A673 (cell line): ENCODE data around the gene ADCY3. TPM values are rescaled to one million over a fixed set of nuclear protein-coding genes. Genes with fewer than 3 reads are reported as not detected.

Source experiments
- BruUV-seq: library from RNA; stranded (reverse); fragments of 400-500 nt; replicated peaks from 2 replicates; lab custom pipeline; 2021; lab: Mats Ljungman, UMichigan
- CTCF ChIA-PET: fragments of 300-600 bp; sonication (Branson Sonifier 250); formaldehyde crosslinking; loops from one replicate; lab custom pipeline; 2022; ENCODE audit warnings: antibody characterized with exemption; lab: Charles Lee
- POLR2A ChIA-PET: fragments of 300-600 bp; sonication (Branson Sonifier 250); formaldehyde crosslinking; loops from one replicate; lab custom pipeline; 2022; ENCODE audit warnings: antibody characterized with exemption; ENCODE audit not compliant: low non-redundant PET; lab: Charles Lee
- DNase-seq: peaks from one replicate; pipeline ENCODE4 v3.0.0-alpha.2; 2015; ENCODE audit warnings: low spot score
- H3K27ac ChIP-seq: fragments of 200-600 bp; sonication (generic); 2 replicates; pipeline ENCODE4 v1.5.1; 2016; ENCODE audit warnings: mixed run types, low read depth, mild to moderate bottlenecking, mixed read lengths, antibody characterized with exemption, low read length; ENCODE audit not compliant: poor library complexity, severe bottlenecking
- H3K27me3 ChIP-seq: fragments of 200-600 bp; sonication (generic); replicated peaks from 2 replicates; pipeline ENCODE4 v1.6.1; 2017; ENCODE audit warnings: mixed run types, low read depth, mild to moderate bottlenecking, mixed read lengths, antibody characterized with exemption, low read length; ENCODE audit not compliant: insufficient read depth, poor library complexity
- H3K36me3 ChIP-seq: fragments of 200-600 bp; sonication (generic); 2 replicates; pipeline ENCODE4 v1.6.1; 2016; ENCODE audit warnings: mixed run types, mild to moderate bottlenecking, mixed read lengths, antibody characterized with exemption, low read length; ENCODE audit not compliant: insufficient read depth, poor library complexity, severe bottlenecking
- H3K4me1 ChIP-seq: fragments of 200-600 bp; sonication (generic); 2 replicates; pipeline ENCODE4 v1.6.1; 2017; ENCODE audit warnings: mixed run types, mild to moderate bottlenecking, mixed read lengths, antibody characterized with exemption, low read length; ENCODE audit not compliant: insufficient read depth, poor library complexity, severe bottlenecking
- H3K4me3 ChIP-seq: fragments of 200-600 bp; sonication (generic); 2 replicates; pipeline ENCODE4 v1.5.1; 2016; ENCODE audit warnings: low read depth, mixed run types, mild to moderate bottlenecking, mixed read lengths, low read length; ENCODE audit not compliant: poor library complexity, severe bottlenecking
- H3K9me3 ChIP-seq: fragments of 200-600 bp; sonication (generic); 2 replicates; pipeline ENCODE4 v1.6.1; 2016; ENCODE audit warnings: mixed run types, low read depth, mild to moderate bottlenecking, mixed read lengths, antibody characterized with exemption, low read length; ENCODE audit not compliant: poor library complexity, severe bottlenecking
- EZH2 ChIP-seq: fragments of 200-600 bp; sonication (generic); IDR thresholded peaks from 2 replicates; pipeline ENCODE4 v1.6.1; 2017; ENCODE audit warnings: borderline replicate concordance, low read depth, mild to moderate bottlenecking, mixed read lengths, antibody characterized with exemption, low read length; ENCODE audit not compliant: poor library complexity, severe bottlenecking
- intact Hi-C: fragments of 100-400 bp; cut with micrococcal nuclease; formaldehyde crosslinking; loops from one replicate; pipeline ENCODE4 v1.10.0; 2022; ENCODE audit not compliant: unreplicated experiment
- total RNA-seq: library from RNA; stranded (reverse); gene quantifications from 2 replicates; pipeline ENCODE4 v1.2.3, GENCODE V29; 2021
- TF ChIP-seq, protein P1 (sequence below): fragments of 300-800, 200-600 bp; sonication (generic); conservative IDR thresholded peaks from 2 replicates; pipeline ENCODE4 v1.5.1; 2017; ENCODE audit warnings: low read depth, mild to moderate bottlenecking, antibody characterized with exemption, low read length, moderate library complexity, mixed read lengths

ADCY3 gene
- total RNA-seq, 1 experiment from 2014 or later = 42.2 TPM

DNA sequence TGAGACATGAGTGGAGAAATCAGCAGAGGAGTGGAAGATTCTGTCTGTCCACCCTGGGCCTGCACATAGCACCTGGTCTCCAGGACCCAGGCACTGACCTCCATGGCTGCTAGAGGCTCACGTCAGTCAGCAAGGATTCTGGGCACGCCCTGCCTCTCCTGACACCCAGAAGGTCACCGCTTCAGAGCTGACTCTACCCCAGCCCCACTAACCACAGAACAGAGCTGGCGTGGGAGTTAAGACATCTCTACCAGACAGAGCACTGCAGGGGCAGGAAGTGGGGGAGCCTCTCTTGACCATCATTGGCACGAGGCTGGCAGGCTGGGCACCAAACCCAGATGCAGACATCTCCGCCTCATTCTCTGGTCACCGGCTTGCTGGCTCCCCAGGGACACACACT, 3.0 kb downstream of the ADCY3 start:
- no peak for DNase-seq
- CTCF ChIA-PET = no interaction called here
- Histone ChIP-seq H3K4me3 (no peak overlapping the region), H3K27me3 (no peaks in the 10 kb centered on the region), H3K27ac (no peak overlapping the region), H3K9me3 (no peaks in the 10 kb centered on the region), H3K4me1 (peaks cover 9% of the 10 kb centered on the region), H3K36me3 (no peaks in the 10 kb centered on the region)
- BruUV-seq = no TSS peak
- intact Hi-C loops = no loop called here
- POLR2A ChIA-PET = no interaction called here
- TF ChIP-seq, protein P1, sequence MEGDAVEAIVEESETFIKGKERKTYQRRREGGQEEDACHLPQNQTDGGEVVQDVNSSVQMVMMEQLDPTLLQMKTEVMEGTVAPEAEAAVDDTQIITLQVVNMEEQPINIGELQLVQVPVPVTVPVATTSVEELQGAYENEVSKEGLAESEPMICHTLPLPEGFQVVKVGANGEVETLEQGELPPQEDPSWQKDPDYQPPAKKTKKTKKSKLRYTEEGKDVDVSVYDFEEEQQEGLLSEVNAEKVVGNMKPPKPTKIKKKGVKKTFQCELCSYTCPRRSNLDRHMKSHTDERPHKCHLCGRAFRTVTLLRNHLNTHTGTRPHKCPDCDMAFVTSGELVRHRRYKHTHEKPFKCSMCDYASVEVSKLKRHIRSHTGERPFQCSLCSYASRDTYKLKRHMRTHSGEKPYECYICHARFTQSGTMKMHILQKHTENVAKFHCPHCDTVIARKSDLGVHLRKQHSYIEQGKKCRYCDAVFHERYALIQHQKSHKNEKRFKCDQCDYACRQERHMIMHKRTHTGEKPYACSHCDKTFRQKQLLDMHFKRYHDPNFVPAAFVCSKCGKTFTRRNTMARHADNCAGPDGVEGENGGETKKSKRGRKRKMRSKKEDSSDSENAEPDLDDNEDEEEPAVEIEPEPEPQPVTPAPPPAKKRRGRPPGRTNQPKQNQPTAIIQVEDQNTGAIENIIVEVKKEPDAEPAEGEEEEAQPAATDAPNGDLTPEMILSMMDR = no peak
- TF ChIP-seq EZH2 = no peak

DNA sequence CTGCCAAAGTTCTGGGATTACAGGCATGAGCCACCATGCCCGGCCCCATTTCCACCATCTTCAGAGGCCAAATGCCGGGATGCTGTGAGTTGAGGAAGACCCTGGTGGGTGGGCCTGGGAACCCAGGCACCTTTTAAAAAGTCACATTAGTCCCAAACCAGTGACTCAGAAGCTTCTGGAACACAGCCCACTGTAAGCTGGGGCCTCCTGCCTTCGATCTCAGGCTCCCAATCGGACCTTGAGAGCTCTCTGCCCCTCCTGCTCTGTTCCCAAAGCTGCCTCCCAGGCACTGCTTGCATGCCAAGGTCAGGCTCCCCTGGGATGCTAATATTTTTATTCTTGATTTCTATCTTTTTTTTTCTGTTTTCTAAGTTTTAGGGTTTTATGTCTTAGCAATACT, 4.2 kb downstream of the ADCY3 start:
- no peaks in the 10 kb centered on the region for H3K9me3 ChIP-seq
- ChIA-PET CTCF (no interaction called here), POLR2A (no interaction called here)
- BruUV-seq = no TSS peak
- peaks cover 9% of the 10 kb centered on the region for H3K4me1 ChIP-seq
- H3K27ac ChIP-seq = no peak overlapping the region
- intact Hi-C loops = no loop called here
- no peak for TF ChIP-seq EZH2
- TF ChIP-seq, protein P1 = no peak
- no peak overlapping the region for H3K4me3 ChIP-seq
- no peaks in the 10 kb centered on the region for H3K27me3 ChIP-seq
- DNase-seq = no peak
- H3K36me3 ChIP-seq = no peaks in the 10 kb centered on the region

DNA sequence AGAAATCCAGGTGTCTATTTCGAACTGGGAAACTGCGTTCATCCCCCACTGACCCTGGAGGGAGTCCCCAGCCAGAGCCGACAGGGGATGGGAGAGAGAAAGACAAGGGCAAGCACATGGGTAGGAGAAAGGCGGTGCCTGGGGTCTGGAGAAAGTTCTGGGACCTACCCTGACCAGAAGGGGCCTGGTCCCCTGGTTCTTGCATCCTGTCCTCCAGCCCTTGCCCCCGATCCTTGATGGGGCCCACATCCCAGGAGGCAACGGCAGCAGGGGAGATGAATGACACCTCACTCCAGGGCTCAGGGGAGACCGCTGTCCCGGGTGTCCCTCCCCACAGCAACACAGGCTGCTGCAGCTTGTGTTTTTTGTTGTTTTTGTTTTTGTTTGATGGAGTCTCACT, 4.9 kb downstream of the ADCY3 start:
- POLR2A ChIA-PET = no interaction called here
- Histone ChIP-seq H3K27me3 (no peaks in the 10 kb centered on the region), H3K27ac (no peak overlapping the region), H3K36me3 (no peaks in the 10 kb centered on the region), H3K4me1 (peaks cover 9% of the 10 kb centered on the region), H3K9me3 (no peaks in the 10 kb centered on the region), H3K4me3 (no peak overlapping the region)
- no peak for TF ChIP-seq EZH2
- TF ChIP-seq, protein P1 = no peak
- intact Hi-C loops = no loop called here
- BruUV-seq = no TSS peak
- CTCF ChIA-PET = no interaction called here
- no peak for DNase-seq
